Measurements from ENCODE around the gene EIF2B2.

Gene EIF2B2

GRCh38 chr14:75002392-75003249 lies at the start of gene EIF2B2:
EIF2B2 (plus strand) TSS chr14:75002921; CDS start chr14:75002991, 70 bp downstream.
- DNase-seq = peak; percentile 100

- DNase-seq = no peak
These were observed 49.0 kb upstream of the EIF2B2 start for GRCh38 chr14:74953686-74954085.

GRCh38 chr14:74954232-74954946 lies 48.3 kb upstream of the EIF2B2 start:
- no peak for DNase-seq

DNA sequence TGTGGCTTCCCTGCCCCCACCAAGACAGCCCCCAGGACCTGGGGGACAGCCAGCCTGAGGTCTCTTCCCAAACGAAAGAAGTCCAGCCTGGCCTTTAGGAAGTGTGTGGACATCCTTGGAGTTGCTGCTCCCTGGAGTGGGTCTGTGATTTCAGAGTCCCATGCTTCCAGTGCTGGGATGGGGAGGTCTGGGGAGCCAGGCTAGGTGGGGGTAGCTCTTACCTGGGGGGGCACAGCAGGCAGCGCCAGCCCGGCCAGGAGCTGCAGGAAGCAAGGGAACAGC lies 47.8 kb upstream of the EIF2B2 start:
- DNase-seq = no peak

DNA sequence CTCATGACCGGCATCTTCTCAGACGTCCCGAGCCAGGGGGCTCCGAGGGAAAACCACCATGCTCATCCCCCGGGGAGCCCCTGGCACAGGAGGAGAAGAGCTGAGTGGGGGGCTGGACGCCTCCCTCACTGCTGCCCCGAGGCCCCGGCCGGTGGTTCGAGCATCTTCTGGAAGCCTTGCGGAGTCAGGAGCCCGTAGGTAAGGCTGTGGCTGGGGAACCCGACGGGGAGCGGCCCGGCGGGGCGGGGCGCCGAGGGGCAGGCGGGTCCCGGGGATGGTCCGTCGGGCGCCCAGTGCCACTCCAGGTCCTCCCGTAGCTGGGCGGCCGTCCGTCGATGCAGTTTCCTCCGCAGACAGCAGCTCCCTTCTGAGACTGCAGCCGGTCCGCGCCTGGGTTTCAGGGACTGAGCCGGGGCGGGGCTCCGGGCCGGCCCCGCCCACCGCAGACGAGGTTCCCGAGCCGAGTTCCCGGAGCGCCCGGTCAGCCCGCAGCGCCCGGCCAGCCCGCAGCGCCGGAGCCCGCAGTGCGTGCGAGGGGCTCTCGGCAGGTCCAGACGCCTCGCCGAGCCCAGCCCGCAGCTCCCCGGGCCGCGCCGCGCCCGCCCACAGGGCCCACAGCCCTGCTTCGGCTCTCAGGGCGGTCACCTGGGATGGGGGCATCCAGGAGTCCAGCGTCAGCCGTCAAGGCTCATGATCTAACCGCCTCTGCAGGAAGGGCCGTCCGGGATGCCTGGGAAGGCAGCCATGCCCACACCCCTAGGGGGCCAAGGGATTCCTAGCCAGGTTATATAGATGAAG lies 47.3 kb upstream of the EIF2B2 start, which contains the start of gene PGF:
TSS of gene PGF (minus strand) at position 369 of the 798 bp plus-strand sequence. CDS start at position 14, 355 bp downstream.
- peak; percentile 55 for DNase-seq

- no peak for DNase-seq
These were observed 46.8 kb upstream of the EIF2B2 start for GRCh38 chr14:74956027-74956279.

DNA sequence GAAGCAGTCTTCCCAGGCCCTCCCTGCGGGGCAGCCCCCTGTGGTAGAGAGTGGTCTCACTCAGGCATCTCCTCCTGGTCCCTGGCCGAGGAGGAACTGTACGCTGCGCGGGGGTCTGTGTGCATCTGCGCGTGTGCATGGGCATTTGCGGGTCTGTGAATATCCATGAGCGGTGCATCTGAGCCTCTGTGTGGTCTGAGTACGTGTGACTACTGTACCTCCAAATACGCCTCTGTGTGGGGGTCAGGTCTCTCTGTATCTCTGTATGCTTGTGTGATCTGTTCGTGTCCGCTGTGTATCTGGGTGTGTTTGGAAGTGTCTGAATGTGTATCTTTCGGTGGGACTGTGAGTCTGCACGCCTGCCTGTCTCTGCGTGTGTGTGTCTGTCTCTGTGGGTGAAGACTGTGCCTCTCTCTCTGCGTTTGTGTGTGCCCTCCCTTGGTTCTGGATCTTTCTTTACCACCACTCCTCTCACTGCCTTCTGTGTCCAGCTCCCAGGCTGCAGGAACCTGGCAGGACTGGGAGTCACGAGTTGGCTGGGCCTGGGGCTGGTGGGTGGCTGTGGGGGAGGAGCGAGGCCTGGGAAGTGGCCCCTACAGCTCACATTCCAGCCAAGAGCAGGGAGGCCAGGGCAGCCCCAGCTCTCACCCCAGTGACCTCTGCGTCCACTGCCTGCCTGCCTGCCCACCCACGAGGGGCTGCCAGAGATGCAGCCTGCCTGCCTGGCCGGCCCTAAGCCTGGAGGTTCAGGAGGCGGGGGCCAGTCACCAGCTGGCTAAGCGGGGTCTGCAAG lies 46.2 kb upstream of the EIF2B2 start:
- DNase-seq = no peak

DNA sequence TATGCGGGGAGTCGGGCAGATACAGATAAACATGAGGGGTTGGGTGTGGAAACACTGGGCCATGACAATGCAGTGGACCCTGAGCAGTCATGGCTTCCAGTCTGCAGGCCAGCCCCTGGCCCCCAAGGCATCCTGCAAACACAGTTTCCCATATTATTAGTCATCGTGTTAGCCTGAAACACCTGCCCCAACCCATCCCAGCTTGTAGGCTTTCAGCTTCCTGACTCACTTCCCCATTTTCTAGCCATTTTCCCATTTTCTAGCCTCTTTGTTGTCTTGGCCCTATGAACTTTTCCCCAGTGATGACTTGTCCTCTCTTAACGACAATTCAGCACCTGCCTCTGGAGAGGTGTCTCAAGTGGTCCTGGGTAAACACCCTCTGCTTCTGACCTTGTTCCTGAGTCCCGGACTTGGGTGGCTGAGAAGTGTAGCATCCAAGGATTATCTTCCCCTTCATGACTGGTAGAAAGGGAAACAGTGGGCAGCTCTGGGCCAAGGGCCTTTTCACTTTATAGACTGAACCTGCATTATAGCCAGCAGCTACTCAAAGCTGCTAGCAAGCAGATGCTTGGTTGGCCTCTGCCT lies 43.0 kb upstream of the EIF2B2 start:
- no peak for DNase-seq

DNA sequence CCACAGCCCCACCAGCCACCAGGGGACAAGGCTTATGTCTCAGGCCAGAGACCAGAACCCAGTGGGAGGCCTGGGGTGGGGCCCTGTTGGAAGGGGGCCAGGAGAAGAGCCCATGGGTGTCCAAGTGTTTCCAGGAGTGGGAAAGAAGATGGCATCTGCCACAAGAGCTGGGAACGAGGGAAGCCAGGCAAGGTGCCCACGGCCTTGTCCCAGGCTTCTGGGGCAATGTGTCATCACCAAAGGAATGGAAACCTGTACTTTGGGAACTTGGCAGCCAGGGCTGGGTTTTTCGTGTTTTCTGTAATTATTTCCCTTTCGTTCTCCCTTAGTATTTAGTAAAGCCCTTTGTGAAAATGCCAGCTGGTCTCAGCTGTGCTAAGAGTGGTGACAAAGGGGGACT lies 42.0 kb upstream of the EIF2B2 start:
- no peak for DNase-seq

GRCh38 chr14:74961238-74961911 lies 41.3 kb upstream of the EIF2B2 start:
- DNase-seq = no peak

DNA sequence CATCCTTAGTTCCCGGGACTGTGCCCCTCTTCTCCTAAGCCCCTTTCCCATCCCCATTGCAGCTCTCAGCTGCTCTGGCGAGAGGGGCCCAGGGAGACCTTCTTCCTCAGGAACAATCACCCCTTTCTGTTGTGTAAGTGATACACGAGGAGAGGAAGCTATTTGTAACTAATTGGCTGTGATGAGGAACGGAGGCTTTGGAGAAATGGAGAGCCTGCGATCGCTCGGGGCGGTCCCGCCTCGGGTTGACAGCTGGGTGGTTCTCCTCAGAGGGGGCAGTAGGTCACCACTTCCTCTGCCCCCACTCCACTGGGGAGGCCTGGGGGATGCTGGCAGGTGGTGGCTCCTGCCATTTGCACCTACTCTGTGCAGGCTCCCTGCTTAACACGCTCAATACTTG lies 40.7 kb upstream of the EIF2B2 start:
- DNase-seq = no peak

GRCh38 chr14:74962493-74962892 lies 40.2 kb upstream of the EIF2B2 start:
- no peak for DNase-seq

DNA sequence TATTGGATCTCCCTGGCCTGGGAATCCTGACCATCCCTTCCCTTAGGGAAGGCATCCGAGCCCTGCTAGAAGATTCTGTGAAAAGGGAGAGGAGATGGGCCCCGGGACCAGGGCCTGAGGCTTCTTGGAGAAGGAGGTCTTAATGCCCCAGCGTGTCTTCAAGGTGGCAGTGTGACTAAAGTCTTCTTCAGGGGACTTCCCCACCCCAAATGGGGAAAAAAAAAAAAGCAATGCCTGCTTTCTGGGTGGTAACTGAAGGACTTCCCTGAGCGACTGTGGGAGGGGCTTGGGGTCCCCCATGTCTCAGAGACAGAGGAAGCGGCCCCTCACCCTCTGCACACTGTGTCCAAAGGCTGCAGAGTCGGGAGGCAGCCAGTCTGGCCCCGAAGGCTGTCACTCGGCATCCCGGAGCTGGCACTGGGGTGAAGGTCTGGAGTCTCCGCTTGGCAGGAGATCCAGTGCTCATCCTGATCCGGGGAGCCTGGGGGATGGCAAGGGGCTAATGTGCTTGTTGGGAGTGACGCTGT lies 39.5 kb upstream of the EIF2B2 start:
- no peak for DNase-seq

DNA sequence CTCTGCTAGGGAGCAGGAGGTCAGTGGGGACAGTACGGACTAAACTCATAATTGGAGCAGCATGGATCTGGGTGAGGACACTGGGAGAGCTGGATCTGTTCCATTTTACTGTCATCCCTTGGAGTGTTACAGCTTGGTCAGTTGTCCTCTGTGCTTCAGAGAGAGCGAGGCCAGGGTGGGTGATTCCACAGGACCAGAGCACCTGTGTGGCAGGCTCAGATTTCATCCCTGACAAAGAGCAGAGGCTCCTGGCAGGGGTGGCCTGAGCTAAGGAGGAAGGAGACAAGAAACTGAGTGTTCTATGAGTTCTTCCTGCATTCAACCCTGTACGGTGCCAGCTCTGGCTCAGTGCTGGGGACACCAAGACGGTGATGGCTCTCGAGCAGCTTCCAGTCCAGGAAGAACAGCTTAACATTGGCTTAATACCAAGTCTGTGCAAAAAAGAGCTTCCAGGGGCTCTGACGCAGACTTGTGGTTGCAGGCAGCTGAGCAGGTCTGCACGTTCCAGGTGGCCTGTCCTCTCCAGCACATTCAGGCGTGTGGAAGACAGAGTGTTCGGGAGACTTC lies 38.9 kb upstream of the EIF2B2 start:
- DNase-seq = no peak

DNA sequence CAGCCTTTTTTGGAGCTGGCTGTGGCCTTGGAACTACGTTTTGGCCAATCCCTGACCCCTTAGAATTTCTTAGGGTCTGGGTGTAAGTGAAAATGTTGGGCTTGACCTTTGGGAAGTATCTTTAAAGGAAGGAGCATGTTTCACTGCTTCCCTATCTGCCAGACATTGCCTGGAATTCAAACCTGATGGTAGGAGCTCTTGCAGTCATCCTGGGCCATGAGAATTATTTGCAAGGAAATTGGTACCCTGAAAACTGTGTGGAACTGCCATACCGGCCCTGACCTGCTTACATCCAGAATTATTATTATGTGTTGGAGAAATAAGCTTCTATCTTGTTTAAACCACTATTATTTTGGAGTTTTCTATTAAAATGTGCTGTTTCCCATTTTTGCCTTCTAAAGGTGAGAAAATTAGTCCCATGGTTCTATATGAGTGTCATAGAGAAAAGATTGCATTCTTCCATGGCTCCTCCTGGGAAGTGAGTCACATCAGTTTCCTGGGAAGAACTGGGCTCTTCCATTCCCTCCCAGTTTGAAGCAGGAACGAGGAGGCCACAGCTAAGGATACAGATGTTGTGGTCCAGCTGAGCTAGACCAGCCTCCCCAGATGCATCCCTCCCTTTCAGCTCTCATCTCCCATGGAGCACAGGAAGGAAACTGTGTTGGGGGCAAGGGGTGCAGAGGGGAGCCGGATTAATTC lies 37.8 kb upstream of the EIF2B2 start:
- DNase-seq = no peak

DNA sequence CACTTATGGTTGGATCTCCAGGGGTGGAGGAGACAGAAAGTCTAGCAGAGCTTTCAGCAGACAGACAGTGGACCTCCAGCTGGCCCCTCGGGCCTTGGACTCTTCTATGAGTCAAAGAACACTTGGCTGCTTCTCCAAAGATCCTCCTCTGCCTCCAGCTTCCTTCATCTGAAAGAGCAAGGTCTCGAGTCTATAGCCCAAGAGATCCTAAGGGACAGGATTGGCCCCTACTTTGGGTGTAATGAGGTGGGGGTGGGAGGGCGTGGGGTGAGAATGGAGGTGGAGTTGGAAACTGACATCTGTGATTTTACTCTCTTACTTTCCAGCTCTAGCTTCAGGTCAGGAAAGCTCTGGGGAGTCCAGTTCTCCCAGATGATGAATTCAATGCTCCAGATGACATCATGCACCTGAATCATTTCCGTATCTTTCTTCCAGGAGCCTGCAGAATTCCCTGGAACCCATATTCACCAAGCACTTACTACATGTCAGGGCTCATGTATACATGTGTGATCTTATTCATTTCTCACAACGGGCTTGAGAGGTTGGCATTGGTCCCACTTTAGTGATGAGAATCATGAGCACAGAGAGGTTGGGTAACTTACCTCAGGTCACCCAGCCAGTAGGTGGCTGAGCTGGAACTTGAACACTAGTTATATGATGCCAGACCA lies 37.1 kb upstream of the EIF2B2 start:
- no peak for DNase-seq

DNA sequence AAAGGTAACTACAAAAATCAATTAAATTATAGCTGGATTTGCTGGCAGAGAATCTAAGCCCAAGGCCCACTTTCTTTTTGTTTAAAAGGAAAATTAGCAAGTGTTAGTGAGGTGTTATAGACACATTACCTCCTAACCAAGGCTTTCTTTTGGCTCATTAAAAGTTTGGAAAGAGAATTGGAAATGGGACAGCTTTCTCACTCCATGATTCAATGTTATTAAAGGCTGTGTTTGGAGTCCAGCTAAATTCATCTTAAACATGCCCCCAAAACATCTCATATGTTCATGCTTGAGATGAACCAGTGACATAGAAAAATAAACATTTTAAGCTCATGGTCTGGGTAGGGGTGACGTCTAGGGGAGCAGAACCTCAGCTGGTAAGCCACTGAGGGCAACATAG lies 33.9 kb upstream of the EIF2B2 start:
- no peak for DNase-seq

DNA sequence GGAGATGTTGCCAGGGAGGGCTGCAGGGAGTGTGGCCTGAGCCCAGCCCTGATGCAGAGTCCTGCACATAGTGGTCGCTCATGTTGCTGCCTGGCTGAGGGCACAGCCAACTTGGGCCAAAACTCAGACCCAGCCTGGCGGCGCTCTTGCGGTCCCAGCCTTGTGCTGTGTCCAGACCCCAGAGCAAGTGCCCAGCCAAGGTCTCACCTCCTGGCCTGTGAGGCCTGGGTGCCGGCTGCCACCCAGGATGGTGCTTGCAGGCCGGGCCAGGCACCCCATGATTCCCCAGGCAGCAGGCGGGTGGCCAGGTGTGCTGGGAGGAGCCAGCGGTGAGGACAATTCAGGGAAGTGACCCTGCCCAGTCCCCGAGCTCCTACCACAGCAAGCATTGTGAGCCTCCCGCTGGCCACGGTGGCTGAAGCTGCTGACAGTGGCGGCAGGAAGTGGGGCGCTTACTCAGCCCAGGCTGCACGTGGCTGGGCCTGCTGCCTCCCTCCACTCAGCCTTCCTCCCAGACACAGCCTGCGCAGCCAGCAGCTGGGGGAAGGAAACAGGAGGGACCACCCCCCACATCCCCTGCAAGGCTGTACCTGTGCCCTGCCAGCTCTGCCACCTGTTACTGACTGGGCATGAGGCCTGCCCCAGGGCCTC lies 29.6 kb upstream of the EIF2B2 start:
- DNase-seq = peak; percentile 42

DNA sequence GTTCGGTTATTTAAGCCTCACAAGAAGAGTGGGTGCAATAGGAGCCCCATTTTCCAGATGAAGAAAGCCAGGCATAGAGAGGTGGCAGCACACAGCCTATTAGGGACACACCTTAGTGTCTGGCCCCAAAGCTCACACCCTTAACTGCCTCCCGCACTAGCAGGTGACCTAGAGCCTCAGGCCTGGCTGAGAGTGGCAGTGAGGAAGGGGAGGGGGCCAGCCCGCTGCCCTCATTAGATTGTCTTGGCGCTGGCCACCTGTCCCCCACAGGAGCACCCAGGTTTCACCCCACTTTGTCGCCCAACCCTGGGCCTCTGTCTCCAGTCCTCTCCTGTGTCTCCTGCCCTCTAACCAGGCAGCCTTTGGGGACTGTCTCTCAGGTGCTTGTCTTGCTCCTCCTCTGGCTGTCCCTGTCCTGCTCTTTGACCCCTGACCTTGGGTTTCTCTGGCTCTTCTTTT lies 28.8 kb upstream of the EIF2B2 start:
- no peak for DNase-seq

Measured in stimulated activated CD4-positive, alpha-beta T cell treated with anti-CD3 and anti-CD28 coated beads, Interleukin-15, amount 100 ng/mL, for 24 hours (primary cell).